Activated naive CD8-positive, alpha-beta T cell treated with anti-CD3 and anti-CD28 coated beads, Interleukin-2, amount 10 ng/mL, durations not matched to agents 7 days and 5 days (primary cell): Measurements from ENCODE around the gene NDST1. TPM values are rescaled to one million over a fixed set of nuclear protein-coding genes. Genes with fewer than 3 reads are reported as not detected.
A peak's percentile ranks its signal among the peaks of the same experiment; 100 is the strongest.

Experiments used
- ATAC-seq: fragments of 150-1000 bp; cut with Tn5 transposase; one replicate; pipeline ENCODE4 v1.10.0; 2021; ENCODE audit warnings: low read depth, moderate library complexity
- POLR2A ChIA-PET: fragments of 350-600 bp; sonication (Branson Sonifier 250); formaldehyde crosslinking; loops from one replicate; lab custom pipeline; 2021; ENCODE audit warnings: antibody characterized with exemption; lab: Charles Lee
- DNase-seq: peaks from one replicate; pipeline ENCODE4 v3.0.0; 2021
- H3K27ac Mint-ChIP-seq: one replicate; pipeline ENCODE4 v1.8.0; 2022; ENCODE audit warnings: mild to moderate bottlenecking, mixed read lengths
- H3K27me3 Mint-ChIP-seq: one replicate; pipeline ENCODE4 v1.8.0; 2022; ENCODE audit warnings: mild to moderate bottlenecking, moderate library complexity, mixed read lengths
- H3K36me3 Mint-ChIP-seq: one replicate; pipeline ENCODE4 v1.8.0; 2021; ENCODE audit warnings: mild to moderate bottlenecking, mixed read lengths
- H3K4me1 Mint-ChIP-seq: one replicate; pipeline ENCODE4 v1.8.0; 2021; ENCODE audit warnings: mixed read lengths
- H3K4me3 Mint-ChIP-seq: one replicate; pipeline ENCODE4 v1.8.0; 2022; ENCODE audit warnings: mild to moderate bottlenecking, moderate library complexity, mixed read lengths
- H3K9me3 Mint-ChIP-seq: one replicate; pipeline ENCODE4 v1.8.0; 2021; ENCODE audit warnings: mixed read lengths
- total RNA-seq, 2 experiments: library from RNA; stranded (reverse); gene quantifications; one replicate each; pipeline ENCODE4 v1.2.3, GENCODE V29; 2021

NDST1 gene
- total RNA-seq, 2 experiments from 2014 or later, result 1.0 to 1.9 TPM

DNA sequence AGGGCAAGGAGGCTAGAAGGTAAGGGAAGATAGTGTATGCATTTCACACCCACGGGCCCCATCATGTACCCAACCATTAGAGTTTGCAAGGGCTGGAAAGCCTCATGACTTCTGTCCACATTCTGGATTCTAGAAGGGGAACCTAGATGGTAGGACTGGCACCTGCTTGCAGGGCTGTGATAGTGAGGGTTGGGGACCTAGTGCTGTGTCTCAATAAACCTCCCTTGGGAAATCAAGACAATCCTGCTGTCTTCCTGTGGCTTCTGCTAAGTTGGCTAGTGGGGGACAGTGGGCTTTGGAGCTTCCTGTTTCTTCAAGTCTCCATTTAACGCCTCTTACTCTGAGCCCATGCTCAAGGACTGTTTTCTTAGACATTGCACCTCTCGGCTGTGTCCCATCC is 88.9 kb downstream of the NDST1 start:
- Mint-ChIP-seq H3K36me3 (no peaks in the 10 kb centered on the region), H3K4me1 (no peaks in the 10 kb centered on the region), H3K4me3 (no peak overlapping the region), H3K27ac (no peak overlapping the region), H3K27me3 (no peaks in the 10 kb centered on the region), H3K9me3 (no peaks in the 10 kb centered on the region)
- ATAC-seq (no peak), DNase-seq (no peak)
- POLR2A ChIA-PET, result no interaction called here

DNA sequence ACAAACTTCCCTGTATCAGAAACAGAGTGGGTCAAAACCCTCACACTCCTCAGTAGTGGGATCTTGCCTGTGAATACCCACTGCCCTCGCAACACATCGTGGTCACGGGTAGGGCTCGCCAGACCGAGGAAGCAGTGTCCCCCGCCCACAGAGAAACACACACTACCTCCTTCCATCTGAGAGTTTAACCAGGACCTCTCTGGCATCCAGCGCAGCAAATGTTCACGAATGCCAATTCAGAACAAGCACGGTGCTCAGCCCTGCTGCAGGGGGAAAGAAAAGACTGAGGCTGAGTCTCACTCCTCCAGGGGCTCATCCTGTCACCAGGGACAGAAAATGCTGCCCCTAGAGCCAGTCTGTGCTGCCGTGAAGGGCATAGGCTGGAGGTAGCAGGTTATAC is 90.1 kb downstream of the NDST1 start:
- POLR2A ChIA-PET, result no interaction called here
- Mint-ChIP-seq H3K27ac (no peak overlapping the region), H3K27me3 (no peaks in the 10 kb centered on the region), H3K4me3 (no peak overlapping the region), H3K9me3 (no peaks in the 10 kb centered on the region), H3K36me3 (no peaks in the 10 kb centered on the region), H3K4me1 (no peaks in the 10 kb centered on the region)
- DNase-seq (no peak), ATAC-seq (no peak)

DNA sequence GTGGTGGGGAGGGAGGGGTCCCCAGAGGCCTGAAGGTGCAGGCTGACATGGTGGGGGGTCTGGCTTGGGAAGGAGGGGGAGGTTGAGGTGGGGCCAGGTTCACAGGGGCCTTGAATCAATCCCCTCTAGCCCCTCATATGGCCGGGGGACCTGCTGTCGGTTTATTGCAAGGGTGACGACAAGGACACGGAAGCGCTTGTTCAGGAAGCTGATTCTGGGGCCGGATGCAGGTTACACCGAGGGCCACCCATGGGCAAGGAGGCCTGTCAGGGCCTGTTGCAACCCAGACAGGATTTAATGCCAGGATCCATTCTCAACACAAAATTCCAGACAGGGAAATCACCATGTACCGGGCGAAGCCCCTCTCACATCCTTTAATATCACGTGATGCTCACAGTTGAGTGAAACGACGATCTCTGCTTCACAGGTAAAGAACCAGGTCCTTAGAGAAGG is 90.9 kb downstream of the NDST1 start:
- ATAC-seq (no peak), DNase-seq (no peak)
- no peaks in the 10 kb centered on the region for H3K36me3 Mint-ChIP-seq
- no peak overlapping the region for H3K27ac Mint-ChIP-seq
- POLR2A ChIA-PET, result interaction anchor here (0.6 kb wide), 1 partner anchor 526 kb away, joined by 4 read pairs; no protein-coding TSS in a partner anchor
- no peaks in the 10 kb centered on the region for H3K27me3 Mint-ChIP-seq
- no peak overlapping the region for H3K4me3 Mint-ChIP-seq
- no peaks in the 10 kb centered on the region for H3K4me1 Mint-ChIP-seq
- no peaks in the 10 kb centered on the region for H3K9me3 Mint-ChIP-seq

DNA sequence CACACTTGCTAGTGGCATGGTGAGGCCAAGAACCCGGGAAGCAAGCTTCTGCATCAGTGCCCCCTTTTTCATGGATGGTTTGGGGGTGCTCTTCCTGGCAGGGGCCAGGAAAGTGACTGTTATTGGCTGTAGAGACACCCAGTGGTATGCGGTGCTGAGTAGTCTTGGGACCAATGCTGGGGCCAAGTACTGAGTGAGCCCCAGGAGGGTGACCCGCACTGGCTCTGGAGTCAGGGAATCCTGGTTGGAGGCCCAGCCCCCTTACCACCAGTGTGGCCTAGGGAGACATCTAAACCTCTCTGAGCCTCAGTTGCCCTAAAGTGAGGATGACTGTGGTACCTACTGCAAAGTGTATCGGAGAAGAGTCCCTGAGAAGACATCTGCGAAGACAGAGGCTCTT is 91.3 kb downstream of the NDST1 start:
- POLR2A ChIA-PET, result interaction anchor here (0.6 kb wide), 1 partner anchor 526 kb away, joined by 4 read pairs; no protein-coding TSS in a partner anchor
- no peak overlapping the region for H3K27ac Mint-ChIP-seq
- H3K4me3 Mint-ChIP-seq, result no peak overlapping the region

DNA sequence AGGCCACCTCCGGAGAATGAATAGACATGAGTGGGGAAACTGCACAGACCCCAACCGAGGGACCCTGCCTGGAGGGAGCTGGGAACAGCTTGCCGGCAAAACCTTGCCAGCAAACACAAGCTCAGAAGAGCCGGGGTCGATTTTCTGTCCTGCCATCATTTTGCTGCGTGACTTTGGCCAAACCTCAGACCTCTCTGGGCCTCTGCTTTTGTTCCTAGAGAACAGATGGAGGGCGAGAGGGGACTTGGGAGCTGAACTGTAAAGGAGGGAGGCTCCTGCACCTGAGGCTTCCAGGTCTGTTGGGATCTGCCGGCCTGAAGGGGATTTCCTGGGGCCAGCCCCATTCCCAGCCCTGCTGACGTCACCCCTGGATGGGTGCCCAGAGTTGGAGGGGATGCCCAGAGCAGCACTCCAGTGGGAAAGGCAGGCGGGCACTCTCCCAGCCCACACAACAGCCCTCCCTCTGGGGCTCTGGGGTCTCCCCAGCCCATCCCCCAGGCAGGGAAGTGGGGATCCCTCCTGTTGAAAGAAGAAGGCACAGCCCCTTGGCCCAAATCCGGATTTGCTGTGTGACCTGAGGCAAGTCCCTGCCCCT is 92.1 kb downstream of the NDST1 start:
- Mint-ChIP-seq H3K27ac (no peak overlapping the region), H3K36me3 (no peaks in the 10 kb centered on the region), H3K27me3 (no peaks in the 10 kb centered on the region), H3K4me1 (no peaks in the 10 kb centered on the region), H3K9me3 (no peaks in the 10 kb centered on the region), H3K4me3 (no peak overlapping the region)
- POLR2A ChIA-PET, result no interaction called here
- DNase-seq (no peak), ATAC-seq (no peak)

More for the DNA sequence above, 91.3 kb downstream of the NDST1 start:
- ATAC-seq, result no peak
- Mint-ChIP-seq H3K27me3 (no peaks in the 10 kb centered on the region), H3K4me1 (no peaks in the 10 kb centered on the region), H3K9me3 (no peaks in the 10 kb centered on the region), H3K36me3 (no peaks in the 10 kb centered on the region)
- DNase-seq, result no peak

DNA sequence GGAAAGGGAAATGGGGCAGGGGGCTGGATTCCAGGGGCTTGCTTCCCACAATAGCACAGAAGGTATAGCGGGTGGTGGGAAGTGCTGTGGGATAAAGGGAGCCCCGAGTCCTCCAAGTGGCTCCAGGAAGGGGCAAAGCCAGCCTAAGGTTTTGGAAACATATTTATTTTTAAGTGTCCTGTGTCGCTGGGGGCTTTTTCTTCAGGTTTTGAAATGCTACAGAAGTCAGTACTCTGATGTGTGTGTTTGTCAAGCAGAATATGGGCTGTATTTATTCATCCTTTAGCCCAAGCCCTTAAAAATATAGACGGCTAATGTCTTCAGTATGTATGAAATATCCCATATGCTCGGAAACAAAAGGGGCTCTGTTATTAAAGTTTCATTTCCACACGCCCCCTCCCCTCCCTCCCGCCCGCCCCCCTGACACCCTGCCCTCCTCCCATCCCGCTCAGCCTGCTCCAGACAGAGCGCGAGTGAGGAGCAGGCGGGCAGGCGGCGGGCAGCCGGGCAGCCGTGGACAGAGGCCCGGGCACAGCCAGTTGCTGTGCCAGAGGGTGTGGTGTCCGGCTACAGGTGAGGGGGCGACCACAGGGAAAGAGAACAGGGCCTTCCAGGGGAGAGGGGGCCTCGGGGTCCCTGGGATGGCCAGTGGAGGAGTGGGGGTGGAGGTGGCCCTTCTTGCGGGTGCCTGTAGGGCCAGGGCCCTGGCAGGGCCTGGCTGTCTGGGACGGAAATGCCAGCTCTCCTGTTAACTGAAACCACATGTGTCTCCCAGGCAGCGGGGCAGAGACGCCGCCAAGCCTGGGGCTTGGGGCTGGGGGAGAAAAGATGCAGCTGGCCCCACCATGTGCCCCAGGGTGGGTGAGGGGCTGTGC is 92.9 kb downstream of the NDST1 start:
- H3K4me1 Mint-ChIP-seq, result no peaks in the 10 kb centered on the region
- DNase-seq (no peak), ATAC-seq (no peak)
- POLR2A ChIA-PET, result no interaction called here
- H3K27me3 Mint-ChIP-seq, result no peaks in the 10 kb centered on the region
- no peak overlapping the region for H3K27ac Mint-ChIP-seq
- no peaks in the 10 kb centered on the region for H3K36me3 Mint-ChIP-seq
- no peaks in the 10 kb centered on the region for H3K9me3 Mint-ChIP-seq
- no peak overlapping the region for H3K4me3 Mint-ChIP-seq

DNA sequence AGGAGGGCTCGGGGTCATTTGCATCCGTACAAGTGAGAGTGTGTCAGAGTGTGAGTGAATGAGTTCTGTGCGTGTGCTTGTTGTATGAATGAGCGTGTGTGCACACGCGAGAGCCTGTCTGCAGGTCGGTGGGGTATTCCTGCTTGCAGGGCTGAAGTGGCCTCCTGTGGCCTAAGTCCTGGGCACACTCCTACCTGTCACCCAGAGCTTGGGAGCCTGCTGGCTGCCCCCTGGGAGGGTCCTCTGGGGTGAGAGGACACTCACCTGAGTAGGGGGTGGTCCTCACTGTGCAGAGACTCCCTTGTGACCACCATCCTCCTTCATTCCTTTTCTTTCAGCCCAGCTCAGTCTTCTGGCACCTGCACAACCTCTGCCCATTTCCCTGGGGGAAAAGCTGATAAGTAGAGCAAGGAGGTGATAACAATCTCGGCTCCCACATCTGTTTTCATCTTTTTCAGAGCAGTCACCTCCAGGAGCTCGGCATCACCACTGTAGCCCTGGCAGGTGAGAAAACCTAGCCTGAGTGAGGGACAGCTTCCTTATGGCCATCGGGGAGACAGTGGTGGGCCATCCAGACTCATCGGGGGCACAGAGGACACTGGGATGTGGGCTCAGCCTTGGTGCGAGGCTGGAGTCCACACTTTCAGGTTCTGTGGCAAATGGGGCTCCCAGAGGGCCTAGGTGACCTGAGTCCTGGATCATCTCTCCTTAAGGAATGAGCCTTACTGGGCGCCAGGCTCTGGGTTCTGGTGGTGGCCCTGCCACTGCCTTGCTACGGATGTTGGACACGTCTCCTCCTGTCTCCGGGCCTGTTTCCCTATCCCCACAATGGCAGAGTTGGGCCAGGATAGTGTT is 93.8 kb downstream of the NDST1 start:
- no peaks in the 10 kb centered on the region for H3K36me3 Mint-ChIP-seq
- DNase-seq (no peak), ATAC-seq (no peak)
- H3K4me1 Mint-ChIP-seq, result no peaks in the 10 kb centered on the region
- no peak overlapping the region for H3K27ac Mint-ChIP-seq
- POLR2A ChIA-PET, result no interaction called here
- H3K27me3 Mint-ChIP-seq, result no peaks in the 10 kb centered on the region
- H3K9me3 Mint-ChIP-seq, result no peaks in the 10 kb centered on the region
- H3K4me3 Mint-ChIP-seq, result no peak overlapping the region

DNA sequence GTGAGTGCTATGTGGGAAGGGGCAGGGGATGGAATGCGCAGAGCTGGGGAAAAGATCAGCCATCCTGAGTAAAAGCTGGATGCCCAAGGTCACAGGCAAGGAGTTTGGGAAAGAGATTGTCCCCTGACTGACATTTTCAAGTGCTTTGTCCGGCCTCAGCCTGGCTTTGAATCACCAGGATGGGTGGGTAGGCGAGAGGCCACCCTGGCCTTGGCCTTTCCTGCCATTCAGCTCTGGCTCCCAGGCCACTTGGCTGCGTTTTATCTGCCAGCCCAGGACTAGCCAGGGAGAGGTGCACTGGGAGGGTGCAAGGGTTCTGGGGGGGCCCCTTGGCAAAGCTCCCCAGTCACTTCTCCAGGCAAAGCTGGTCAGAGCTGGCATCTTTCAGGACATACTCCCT is 95.1 kb downstream of the NDST1 start:
- POLR2A ChIA-PET, result no interaction called here
- Mint-ChIP-seq H3K4me3 (no peak overlapping the region), H3K9me3 (no peaks in the 10 kb centered on the region), H3K27ac (no peak overlapping the region), H3K36me3 (no peaks in the 10 kb centered on the region), H3K4me1 (no peaks in the 10 kb centered on the region), H3K27me3 (no peaks in the 10 kb centered on the region)
- no peak for DNase-seq
- no peak for ATAC-seq

DNA sequence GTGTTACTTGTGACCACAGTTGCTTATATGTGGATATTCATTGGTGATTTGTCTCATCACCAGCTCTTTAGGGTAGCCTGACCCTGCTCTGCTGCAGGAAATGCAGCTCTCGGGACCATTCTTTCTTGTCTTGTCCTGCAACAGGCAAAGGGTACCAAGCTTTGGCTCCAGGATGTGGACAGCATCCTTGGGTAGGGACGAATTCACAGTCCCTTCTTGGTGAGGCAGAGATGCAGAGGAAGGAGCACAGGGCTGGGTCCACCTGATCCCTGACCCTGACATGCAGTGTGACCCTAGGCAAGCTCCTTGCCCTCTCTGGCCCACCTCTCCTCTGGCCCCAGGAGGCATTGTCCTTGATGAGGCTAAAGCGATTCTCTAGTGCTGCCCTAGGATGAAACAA is 95.6 kb downstream of the NDST1 start:
- Mint-ChIP-seq H3K9me3 (no peaks in the 10 kb centered on the region), H3K36me3 (no peaks in the 10 kb centered on the region), H3K4me3 (no peak overlapping the region), H3K27me3 (no peaks in the 10 kb centered on the region), H3K27ac (no peak overlapping the region), H3K4me1 (no peaks in the 10 kb centered on the region)
- no peak for ATAC-seq
- no peak for DNase-seq
- POLR2A ChIA-PET, result no interaction called here

DNA sequence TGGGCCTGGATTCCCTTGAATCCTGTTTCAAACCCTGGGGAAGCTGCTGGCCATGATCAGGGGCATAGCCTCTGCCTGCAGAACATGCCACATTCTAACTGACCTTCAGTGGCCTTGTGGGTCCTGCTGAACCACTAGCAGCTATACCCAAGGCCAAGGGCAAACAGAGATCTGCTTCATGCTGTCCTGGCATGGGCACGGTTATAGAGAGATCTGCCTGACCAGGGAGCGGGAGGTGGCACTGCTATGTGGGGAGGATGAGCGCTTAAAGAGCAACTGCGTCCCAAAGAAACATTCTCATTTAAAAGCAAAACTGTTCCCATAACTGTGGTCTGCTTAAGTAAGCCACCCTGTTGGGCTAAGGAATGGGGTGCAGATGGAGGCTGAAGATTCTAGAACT is 96.1 kb downstream of the NDST1 start:
- Mint-ChIP-seq H3K4me3 (no peak overlapping the region), H3K4me1 (no peaks in the 10 kb centered on the region), H3K27ac (no peak overlapping the region), H3K9me3 (no peaks in the 10 kb centered on the region), H3K36me3 (no peaks in the 10 kb centered on the region), H3K27me3 (no peaks in the 10 kb centered on the region)
- DNase-seq (no peak), ATAC-seq (no peak)
- POLR2A ChIA-PET, result no interaction called here

DNA sequence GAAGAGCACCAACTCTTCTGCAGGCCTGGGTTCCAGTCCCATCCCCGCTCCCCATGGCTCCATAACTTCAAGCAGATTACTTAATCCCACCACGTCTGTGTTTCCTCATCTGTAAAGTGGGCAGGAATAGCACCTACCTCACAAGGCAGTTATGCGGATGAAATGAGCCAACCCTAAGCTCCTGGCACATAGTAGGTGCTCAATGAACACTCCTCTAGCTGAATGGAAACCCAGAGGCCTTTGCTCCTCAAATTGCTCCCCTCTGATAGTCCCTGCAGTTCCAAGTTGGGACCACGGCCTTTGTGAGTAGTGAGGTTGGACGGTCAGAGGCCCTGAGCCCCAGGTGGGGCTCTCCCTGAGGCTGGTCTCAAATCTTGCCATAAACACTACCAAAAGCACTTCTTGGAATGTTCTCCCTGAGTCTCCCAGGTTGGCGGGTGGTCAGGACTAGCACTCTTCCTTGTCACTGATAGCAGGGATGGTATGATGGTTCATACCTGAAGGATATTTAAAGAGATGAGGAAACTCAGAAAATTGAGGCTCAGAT is 97.0 kb downstream of the NDST1 start:
- POLR2A ChIA-PET, result no interaction called here
- Mint-ChIP-seq H3K4me1 (no peaks in the 10 kb centered on the region), H3K9me3 (no peaks in the 10 kb centered on the region), H3K27ac (no peak overlapping the region), H3K27me3 (no peaks in the 10 kb centered on the region), H3K36me3 (no peaks in the 10 kb centered on the region), H3K4me3 (no peak overlapping the region)
- ATAC-seq (no peak), DNase-seq (no peak)

DNA sequence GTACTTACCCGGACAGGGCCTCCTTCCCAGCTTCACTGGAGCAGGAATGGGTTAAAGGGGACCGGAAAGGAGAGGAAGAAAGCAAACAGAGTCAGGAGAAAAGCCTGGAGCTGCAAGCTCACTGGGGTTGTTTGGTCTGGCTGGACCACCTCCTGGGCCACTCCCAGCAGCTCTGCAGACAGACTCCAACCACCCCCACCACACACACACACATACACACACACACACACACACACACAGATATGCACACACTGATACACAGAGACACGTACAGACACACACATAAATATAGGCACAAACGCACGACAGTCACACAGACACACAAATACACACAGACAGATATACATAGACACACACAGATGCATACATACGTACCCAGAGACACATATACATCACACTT is 97.6 kb downstream of the NDST1 start:
- Mint-ChIP-seq H3K4me3 (no peak overlapping the region), H3K36me3 (no peaks in the 10 kb centered on the region), H3K27ac (peak overlapping the region; percentile 5), H3K9me3 (no peaks in the 10 kb centered on the region), H3K4me1 (no peaks in the 10 kb centered on the region), H3K27me3 (no peaks in the 10 kb centered on the region)
- DNase-seq (no peak), ATAC-seq (no peak)
- POLR2A ChIA-PET, result no interaction called here

DNA sequence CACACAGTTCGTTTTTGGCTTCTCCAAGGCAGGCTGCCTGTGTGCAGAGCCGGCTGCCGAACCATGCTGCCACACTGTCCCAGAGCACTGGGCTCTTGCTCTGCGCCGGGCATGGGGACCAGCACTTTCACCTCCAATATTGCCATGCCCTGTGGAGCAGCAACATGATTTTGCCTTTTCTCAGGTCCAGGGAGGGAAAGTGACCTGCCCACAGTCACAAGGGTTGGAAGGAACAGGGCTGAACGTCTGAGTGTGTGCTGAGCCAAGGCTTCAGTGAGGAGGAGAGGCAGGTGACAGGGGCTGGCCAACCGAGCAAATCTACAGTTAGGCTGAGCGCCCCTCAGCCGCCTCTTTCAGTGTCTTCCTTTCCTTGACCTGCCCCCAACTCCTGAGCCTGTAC is 98.5 kb downstream of the NDST1 start:
- DNase-seq, result no peak
- H3K36me3 Mint-ChIP-seq, result no peaks in the 10 kb centered on the region
- H3K4me1 Mint-ChIP-seq, result no peaks in the 10 kb centered on the region
- ATAC-seq, result no peak
- no peaks in the 10 kb centered on the region for H3K27me3 Mint-ChIP-seq
- no peak overlapping the region for H3K27ac Mint-ChIP-seq
- H3K4me3 Mint-ChIP-seq, result no peak overlapping the region
- POLR2A ChIA-PET, result no interaction called here
- H3K9me3 Mint-ChIP-seq, result no peaks in the 10 kb centered on the region
